GM13977 (cell line): ENCODE data around the gene LIPC.

Experiments
- DNase-seq: peaks from one replicate; pipeline ENCODE4 v3.0.0; 2012; ENCODE audit warnings: low spot score
- CTCF ChIP-seq: IDR thresholded peaks from 2 replicates; pipeline ENCODE4 v1.5.1; 2012; ENCODE audit warnings: mild to moderate bottlenecking, control low read depth; ENCODE audit not compliant: insufficient read depth; ENCODE audit errors: extremely low read depth, missing control alignments
- in situ Hi-C: fragments of 300-500 bp; cut with MboI; formaldehyde crosslinking; loops from one replicate; pipeline ENCODE4 v1.12.0; 2022; ENCODE audit warnings: low sequenced_read_pairs, low pct_unique_long_range_greater_than_20kb, mixed read lengths, inconsistent platforms; ENCODE audit not compliant: unreplicated experiment

The LIPC gene

DNA sequence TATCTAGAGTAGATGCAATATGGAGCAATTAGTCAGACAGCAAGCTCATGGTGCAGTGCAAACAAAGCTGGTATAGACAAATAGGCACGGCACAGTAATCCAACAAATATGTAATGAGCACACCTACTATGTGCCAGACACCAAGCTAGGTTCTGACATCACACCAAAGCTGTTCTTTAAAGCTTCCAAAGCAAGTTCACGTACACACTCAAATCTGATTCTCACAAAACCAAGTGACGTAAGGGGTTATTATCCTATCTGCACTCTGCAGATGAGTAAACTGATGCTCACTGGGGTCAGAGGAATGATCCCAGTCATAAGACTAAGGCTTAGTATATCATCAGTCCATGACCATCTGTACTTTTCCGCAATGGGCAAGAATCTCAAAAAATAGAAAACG lies 27.8 kb upstream of the LIPC start:
- TF ChIP-seq CTCF: no peak
- in situ Hi-C loops: no loop called here
- no peak for DNase-seq

DNA sequence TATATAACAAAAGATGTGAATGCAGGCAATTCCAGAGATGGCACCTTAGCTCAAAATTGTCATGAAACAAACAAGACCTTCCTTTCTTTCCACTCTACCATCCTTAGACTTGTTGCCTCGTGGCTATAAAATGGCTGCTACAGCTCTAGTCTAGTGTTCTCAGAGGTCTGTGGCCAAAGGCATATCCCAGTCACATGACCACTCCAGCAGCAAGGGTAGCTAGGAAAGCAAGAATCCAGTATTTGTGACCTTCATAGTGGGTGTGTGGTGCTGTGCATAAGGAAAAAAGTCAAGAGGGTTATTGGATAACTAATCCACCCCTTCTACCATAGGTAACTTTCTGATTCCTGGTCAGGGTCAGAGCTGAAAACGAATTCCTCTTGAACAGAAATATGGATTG lies 27.1 kb upstream of the LIPC start:
- TF ChIP-seq CTCF: no peak
- DNase-seq: no peak
- in situ Hi-C loops: no loop called here

- in situ Hi-C loops: no loop called here
- TF ChIP-seq CTCF: no peak
Measured at GRCh38 chr15:58405865-58406264, 25.9 kb upstream of the LIPC start.

DNA sequence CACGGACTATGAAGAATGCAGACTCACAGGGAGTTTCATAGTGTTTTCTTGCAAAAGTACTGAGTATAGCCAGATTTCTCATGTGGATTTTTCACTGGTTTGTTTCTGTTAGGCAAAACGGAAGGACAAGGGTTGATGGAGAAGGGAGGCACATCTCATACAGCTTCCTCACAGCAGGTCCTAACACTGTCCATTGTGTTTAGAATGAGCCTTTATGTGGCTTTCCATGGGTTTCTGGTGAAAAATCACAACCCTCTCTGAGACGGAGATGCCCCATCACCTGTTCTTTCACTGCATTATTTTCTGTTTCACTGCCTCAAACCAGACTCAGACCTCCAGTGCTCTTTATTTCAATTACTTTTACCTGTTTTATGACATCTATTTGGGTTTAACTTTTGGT lies 25.0 kb upstream of the LIPC start:
- in situ Hi-C loops: no loop called here

More at GRCh38 chr15:58405865-58406264, 25.9 kb upstream of the LIPC start:
- DNase-seq: no peak

GRCh38 chr15:58407236-58407775 lies 24.5 kb upstream of the LIPC start:
- DNase-seq: no peak
- in situ Hi-C loops: no loop called here
- no peak for TF ChIP-seq CTCF

More for the DNA sequence above, 25.0 kb upstream of the LIPC start:
- no peak for TF ChIP-seq CTCF
- no peak for DNase-seq

DNA sequence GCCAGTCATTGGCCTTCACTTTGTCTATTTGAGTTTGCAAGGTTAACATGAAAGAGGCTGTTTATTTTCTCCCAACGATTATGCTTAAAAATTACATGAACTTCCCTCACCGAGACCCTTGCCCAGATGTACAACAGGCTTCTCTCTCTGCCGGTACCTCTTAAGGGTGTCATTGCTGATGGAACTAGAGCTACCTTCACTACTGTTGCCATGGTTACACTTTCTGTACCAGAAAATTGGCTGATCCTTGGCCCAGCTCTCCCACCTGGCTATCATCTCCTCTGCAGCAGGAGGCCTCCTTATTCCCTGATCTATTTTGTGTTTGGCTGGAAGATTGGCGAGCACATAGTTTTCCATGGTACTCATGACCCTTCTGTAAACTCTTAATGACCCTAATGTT lies 24.0 kb upstream of the LIPC start:
- TF ChIP-seq CTCF: no peak
- DNase-seq: no peak
- in situ Hi-C loops: no loop called here

GRCh38 chr15:58409861-58410260 lies 21.9 kb upstream of the LIPC start:
- no peak for DNase-seq
- TF ChIP-seq CTCF: no peak
- in situ Hi-C loops: no loop called here
